GM19043 (cell line): Measurements from ENCODE around the gene TXK.

ENCODE experiments used
- ATAC-seq: cut with Tn5 transposase; IDR thresholded peaks from one replicate; pipeline ENCODE4 v1.9.1; 2021; ENCODE audit warnings: low read depth; ENCODE audit not compliant: unreplicated experiment

Gene TXK

GRCh38 chr4:48064349-48064748 lies 69.7 kb downstream of the TXK start:
- ATAC-seq = no peak

GRCh38 chr4:48058617-48059530 lies 75.2 kb downstream of the TXK start:
- ATAC-seq = no peak

- no peak for ATAC-seq
Observed at GRCh38 chr4:48051078-48051477, 83.0 kb downstream of the TXK start.

GRCh38 chr4:48049483-48049882 lies 84.6 kb downstream of the TXK start:
- no peak for ATAC-seq

- ATAC-seq = peak; percentile 8
Observed at GRCh38 chr4:48047896-48048295, 86.2 kb downstream of the TXK start.

GRCh38 chr4:48047421-48047844 lies 86.6 kb downstream of the TXK start:
- peak; percentile 92 for ATAC-seq

GRCh38 chr4:48046059-48046458 lies 88.0 kb downstream of the TXK start:
- ATAC-seq = no peak

- ATAC-seq = no peak
Observed at GRCh38 chr4:48044298-48044697, 89.8 kb downstream of the TXK start.

GRCh38 chr4:48043504-48043903 lies 90.5 kb downstream of the TXK start:
- ATAC-seq = no peak

GRCh38 chr4:48042979-48043461 lies 91.0 kb downstream of the TXK start:
- ATAC-seq = no peak

GRCh38 chr4:48041535-48042137 lies 92.4 kb downstream of the TXK start:
- ATAC-seq = no peak

- ATAC-seq = no peak
Observed at GRCh38 chr4:48039561-48039960, 94.5 kb downstream of the TXK start.

- no peak for ATAC-seq
Observed at GRCh38 chr4:48038666-48039065, 95.4 kb downstream of the TXK start.

GRCh38 chr4:48037117-48037462 lies 97.0 kb downstream of the TXK start:
- ATAC-seq = no peak

- no peak for ATAC-seq
Observed at GRCh38 chr4:48035952-48036351, 98.1 kb downstream of the TXK start.

GRCh38 chr4:48033825-48034413 lies 100.1 kb downstream of the TXK start:
- ATAC-seq = no peak

- ATAC-seq = no peak
Observed at GRCh38 chr4:48033412-48033811, 100.6 kb downstream of the TXK start.

GRCh38 chr4:48032721-48033120 lies 101.3 kb downstream of the TXK start:
- ATAC-seq = no peak

- no peak for ATAC-seq
Observed at GRCh38 chr4:48031802-48032525, 102.1 kb downstream of the TXK start.

GRCh38 chr4:48030470-48030869 lies 103.6 kb downstream of the TXK start:
- no peak for ATAC-seq

GRCh38 chr4:48028696-48029095 lies 105.4 kb downstream of the TXK start:
- ATAC-seq = peak; percentile 62
